ENCODE measurements around the gene KRTDAP. TPM values are rescaled to one million over a fixed set of nuclear protein-coding genes. Genes with fewer than 3 reads are reported as not detected.

Gene KRTDAP
- total and polyA plus RNA-seq, 2 donors (not counting 3 experiments of a cell fraction or from before 2014, with no cell fraction given): not detected

DNA sequence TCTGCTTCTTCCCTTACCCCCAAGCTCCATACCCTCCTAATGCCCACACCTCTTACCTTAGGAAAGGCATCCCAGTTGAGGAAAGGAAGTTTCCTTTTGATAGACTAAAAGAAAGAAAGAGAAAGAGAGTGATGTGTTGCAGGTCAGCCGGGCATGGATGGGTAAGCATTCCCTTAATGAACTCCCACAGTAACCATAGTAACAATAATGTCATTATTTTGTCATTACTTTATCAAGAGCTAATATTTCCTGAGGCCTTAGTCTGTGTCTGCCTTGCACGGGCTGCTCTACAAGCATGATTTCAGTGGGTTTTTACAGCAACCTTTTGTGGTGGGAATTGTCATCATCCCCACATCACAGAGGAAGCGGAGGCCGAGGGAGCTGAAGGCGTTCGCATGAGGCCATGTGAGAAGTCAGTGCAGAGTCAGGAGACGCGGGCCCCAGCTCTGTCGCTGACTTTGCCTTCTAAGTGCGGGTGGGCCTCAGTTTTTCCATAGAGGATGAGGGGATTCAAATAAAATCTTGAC is 2.5 kb downstream of the KRTDAP start:
- no peak overlapping the region for H2AFZ ChIP-seq (ENCODE audit: low read depth, low read length)
- H3K27me3 ChIP-seq (ENCODE audit: control insufficient read depth in 2 of 2, insufficient read depth in 2 of 2, low read length in 2 of 2): no peaks in the 10 kb centered on the region
- FAIRE-seq: no peak
- no peaks in the 10 kb centered on the region for H3K79me2 ChIP-seq (ENCODE audit: control insufficient read depth, insufficient read depth, low read length)
- intact Hi-C loops (cut with micrococcal nuclease) (no loop called here), dilution Hi-C loops (cut with MboI; ENCODE audit: extremely low pct_ligation_motif_present, low sequenced_read_pairs) (no loop called here)
- CTCF ChIA-PET: interaction anchor here (0.7 to 1.8 kb wide), 2 partner anchors 14 to 134 kb away, joined by 3 to 6 read pairs; no protein-coding TSS in a partner anchor
- H3K9ac ChIP-seq (replicated peaks; ENCODE audit: extremely low read depth, insufficient read depth, low read length): no peak overlapping the region
- DNase-seq (ENCODE audit: low read depth, low spot score): no peak
- H3K9me1 ChIP-seq (replicated peaks; ENCODE audit: control insufficient read depth, extremely low read depth, insufficient read depth, low read length): no peaks in the 10 kb centered on the region
- BruUV-seq (replicated peaks): no TSS peak
- H3K4me3 ChIP-seq (replicated peaks in 1 of 3; ENCODE audit: insufficient read depth in 1 of 3, low read depth in 1 of 3, low read length in 3 of 3): no peak overlapping the region
- H4K20me1 ChIP-seq (replicated peaks; ENCODE audit: control insufficient read depth, extremely low read depth, insufficient read depth, low read length): no peaks in the 10 kb centered on the region
- H3K4me2 ChIP-seq (ENCODE audit: insufficient read depth, low read length): no peak overlapping the region
- H3K4me1 ChIP-seq (ENCODE audit: control insufficient read depth, extremely low read depth, insufficient read depth, low read length): no peaks in the 10 kb centered on the region
- no peaks in the 10 kb centered on the region for H3K36me3 ChIP-seq (ENCODE audit: control insufficient read depth in 2 of 2, extremely low read depth in 1 of 2, insufficient read depth in 2 of 2, low read length in 2 of 2)
- no peak overlapping the region for H3K27ac ChIP-seq (ENCODE audit: insufficient read depth, low read depth, low read length)
- no peaks in the 10 kb centered on the region for H3K9me3 ChIP-seq (replicated peaks; ENCODE audit: control insufficient read depth, insufficient read depth, low read length)
- TF ChIP-seq MYC (IDR thresholded peaks at IDR 0.05; ENCODE audit: low read depth, low read length) (no peak), POLR2AphosphoS5 (IDR thresholded peaks at IDR 0.05; ENCODE audit: insufficient read depth, low read depth, low read length) (no peak), FOS (IDR thresholded peaks at IDR 0.05; ENCODE audit: borderline replicate concordance, insufficient read depth, low read length) (no peak), GATA2 (IDR thresholded peaks at IDR 0.05; ENCODE audit: insufficient read depth, insufficient read length, low read depth, low read length) (no peak), JUN (IDR thresholded peaks at IDR 0.05; ENCODE audit: borderline replicate concordance, insufficient read depth, insufficient read length, low read depth) (no peak), EZH2 (IDR thresholded peaks at IDR 0.05; ENCODE audit: borderline replicate concordance, low read depth, low read length, severe bottlenecking) (no peak), POLR2A (IDR thresholded peaks at IDR 0.05; ENCODE audit: low read depth, low read length) (no peak), CTCF (IDR thresholded peaks at IDR 0.05; ENCODE audit: extremely low read depth in 1 of 2, insufficient read depth in 1 of 2, low read depth in 1 of 2, low read length in 2 of 2) (no peak)
- TF ChIP-seq, protein P1, sequence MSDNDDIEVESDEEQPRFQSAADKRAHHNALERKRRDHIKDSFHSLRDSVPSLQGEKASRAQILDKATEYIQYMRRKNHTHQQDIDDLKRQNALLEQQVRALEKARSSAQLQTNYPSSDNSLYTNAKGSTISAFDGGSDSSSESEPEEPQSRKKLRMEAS (IDR thresholded peaks at IDR 0.05; ENCODE audit: insufficient read depth, insufficient read length): no peak
- POLR2A ChIA-PET: no interaction called here
